ENCODE data around the gene DIPK1C.
"Not testable (repeated sequence)": the region's sequence is repeated elsewhere in the genome, so short reads cannot be mapped to it uniquely, and the experiment has no call there.

Gene DIPK1C

DNA sequence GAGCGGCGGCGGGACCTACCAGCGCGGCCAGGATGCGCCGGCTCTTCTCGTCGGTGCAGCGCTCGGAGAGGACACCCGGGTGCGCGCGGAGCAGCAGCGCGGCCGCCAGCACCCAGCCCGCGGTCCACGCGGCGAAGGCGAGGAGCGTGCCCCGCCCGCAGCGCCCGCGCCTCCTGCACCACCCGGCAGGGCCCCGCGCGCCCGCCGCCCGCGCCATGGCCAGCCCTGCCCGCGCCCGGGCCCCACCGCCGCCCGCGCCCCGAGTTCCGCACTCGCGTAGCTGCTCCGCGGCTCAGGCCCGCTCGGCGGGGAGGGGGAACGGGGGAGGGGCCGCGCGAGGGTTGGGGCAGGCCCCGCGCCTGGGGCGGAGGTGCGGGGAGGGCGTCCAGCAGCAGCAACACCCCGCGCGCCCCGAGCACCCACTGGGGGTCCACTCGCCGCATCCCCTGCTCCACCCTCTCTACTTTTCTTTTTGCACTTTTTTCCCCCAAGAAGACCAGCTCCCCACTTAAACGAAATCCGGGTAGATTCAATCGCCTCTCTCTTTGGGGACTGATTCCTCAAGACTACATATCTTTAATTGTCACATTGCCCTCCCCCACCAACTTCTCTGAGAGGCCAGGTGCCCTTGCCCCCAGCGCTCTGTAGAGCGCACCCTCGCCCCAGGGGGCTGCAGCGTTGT lies at the start of gene DIPK1C:
Gene DIPK1C (minus strand): TSS at position 266 of the 682 bp plus-strand sequence. CDS start 49 bp downstream, at position 217.
- DNase-seq, result peak; percentile 62

DNA sequence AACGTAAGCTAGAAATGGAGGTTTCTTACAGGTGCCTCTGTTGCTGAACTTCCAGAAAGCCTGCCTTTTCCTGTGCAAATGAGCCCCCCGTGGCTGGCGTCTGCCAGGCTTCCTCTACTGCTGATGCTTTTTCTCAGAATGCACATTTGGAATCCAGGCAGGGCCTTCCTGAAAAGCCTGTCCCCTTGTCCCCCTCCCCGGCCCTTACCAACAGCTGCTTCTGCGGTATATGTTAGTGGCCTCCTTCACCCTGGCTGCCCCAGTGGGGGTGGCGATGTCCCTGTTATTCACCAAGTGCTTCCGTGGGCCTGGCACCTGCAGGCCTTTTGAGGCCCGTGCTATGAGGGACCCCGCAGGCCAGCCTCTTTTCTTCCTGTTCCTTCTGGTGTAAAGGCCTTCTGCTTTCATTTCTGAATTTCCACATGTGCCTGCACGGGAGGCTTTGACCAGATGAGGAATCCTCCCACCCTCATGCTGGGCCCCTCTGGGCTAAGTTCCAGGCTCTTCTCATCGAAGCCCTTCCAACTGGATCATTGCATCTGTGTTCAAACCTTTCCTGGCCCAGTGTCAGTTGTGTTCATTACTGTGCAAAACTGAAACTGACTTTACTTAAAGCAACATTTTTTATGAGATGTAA lies 49.5 kb upstream of the DIPK1C start:
- peak; percentile 95 for DNase-seq

DNA sequence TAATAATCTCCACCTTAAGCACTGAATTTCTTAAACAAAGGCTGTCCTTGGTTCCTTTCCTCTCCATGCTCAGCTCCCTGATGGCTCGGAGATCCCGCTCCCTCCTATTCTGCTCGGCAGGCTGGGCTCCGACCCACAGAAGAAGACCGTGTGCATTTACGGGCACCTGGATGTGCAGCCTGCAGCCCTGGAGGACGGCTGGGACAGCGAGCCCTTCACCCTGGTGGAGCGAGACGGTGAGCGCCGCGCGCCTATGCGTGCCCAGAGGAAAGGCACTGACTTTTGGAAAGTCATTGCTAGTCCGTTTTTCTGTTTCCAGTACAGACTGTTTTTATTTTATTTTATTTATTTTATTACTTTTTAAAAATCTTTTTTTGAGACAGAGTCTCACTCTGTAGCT lies 48.7 kb upstream of the DIPK1C start:
- DNase-seq, result no peak

DNA sequence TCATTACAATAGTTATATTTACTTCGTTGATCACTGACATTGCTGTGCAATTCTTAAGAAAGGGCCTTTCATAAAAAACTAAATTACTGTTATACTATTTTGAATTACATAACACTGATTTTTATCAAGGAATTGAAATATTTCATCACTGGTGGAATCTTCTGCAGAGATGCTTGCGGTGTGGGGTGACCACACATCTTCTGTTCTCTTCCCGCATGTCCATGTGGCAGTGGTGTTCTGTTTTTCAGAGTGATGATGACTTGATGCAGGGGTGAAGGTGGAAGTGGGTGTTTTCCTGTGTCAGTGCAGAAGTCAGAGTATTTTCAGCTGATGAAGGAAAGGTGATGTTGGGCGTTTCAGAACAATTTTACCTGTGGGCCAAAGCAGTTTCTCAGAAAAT lies 46.0 kb upstream of the DIPK1C start:
- no peak for DNase-seq

DNA sequence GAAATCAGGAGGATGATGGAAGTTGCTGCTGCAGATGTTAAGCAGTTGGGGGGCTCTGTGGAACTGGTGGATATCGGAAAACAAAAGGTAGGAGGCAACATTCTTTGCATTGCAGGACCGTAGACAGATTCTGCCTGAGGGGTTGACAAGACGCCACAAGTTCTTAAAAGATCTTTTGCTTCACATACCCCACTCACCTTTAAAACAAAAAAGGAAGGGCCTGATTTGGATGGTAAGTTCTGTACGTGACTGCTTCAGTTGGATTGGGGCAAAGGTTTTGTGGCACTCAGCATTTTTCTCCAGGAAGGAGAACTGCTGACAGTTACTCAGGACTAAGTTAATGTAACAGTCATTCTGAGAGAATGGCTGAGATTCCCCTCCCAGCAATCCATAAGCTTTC lies 44.3 kb upstream of the DIPK1C start:
- DNase-seq, result no peak

DNA sequence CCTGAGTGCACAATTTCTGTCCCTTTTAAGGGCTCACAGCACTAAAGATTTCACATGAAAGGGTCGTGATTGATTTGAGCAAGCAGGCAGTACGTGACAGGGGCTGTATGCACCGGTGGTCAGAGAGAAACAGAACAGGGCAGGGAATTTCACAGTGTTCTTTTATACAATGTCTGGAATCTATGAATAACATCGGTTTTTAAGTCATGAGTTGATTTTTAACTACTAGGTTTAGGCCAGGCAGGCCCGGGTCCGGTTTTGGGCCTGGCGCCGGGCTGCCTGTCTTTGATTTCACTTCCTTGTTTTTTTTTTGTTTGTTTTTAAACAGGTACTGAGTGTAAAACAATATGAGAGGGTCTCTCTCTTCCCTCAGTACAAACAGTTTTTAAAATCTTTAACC lies 43.7 kb upstream of the DIPK1C start:
- DNase-seq, result not testable (repeated sequence)

DNA sequence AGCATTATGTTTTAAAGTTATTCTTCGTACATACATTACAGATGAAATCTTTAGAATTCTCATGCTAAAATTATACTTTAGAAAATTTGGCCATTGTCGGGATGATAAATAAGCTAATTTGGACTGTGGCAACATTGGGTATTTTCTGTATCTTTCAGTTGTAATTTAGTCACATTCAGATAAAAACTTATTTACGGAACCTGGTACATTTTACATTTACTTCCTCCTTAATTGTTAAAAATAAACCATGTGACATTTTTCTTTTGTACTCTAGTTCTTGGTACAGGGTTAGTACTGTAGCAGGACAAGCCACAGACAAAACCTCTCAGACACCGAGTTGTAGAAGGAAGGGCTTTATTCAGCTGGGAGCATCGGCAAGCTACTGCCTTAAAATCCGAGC lies 43.3 kb upstream of the DIPK1C start:
- no peak for DNase-seq

DNA sequence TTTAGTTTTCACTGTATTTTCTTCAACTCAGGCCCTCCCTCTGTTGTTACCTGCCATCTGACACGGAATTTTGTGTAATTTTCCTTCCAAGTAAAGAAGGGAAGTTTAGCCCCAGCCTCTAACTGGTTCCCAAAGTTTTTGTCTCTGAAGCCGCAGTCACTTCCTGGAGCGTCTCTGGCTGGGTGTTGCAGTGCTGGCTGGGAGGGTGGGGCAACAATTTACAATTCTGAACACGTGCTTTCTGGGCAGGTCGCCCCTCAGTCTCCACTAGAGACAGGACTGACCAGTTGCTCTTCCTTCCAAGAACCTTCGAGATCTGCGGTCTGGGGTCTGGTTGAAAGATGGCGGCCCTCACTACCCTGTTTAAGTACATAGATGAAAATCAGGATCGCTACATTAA lies 42.5 kb upstream of the DIPK1C start:
- peak; percentile 28 for DNase-seq

DNA sequence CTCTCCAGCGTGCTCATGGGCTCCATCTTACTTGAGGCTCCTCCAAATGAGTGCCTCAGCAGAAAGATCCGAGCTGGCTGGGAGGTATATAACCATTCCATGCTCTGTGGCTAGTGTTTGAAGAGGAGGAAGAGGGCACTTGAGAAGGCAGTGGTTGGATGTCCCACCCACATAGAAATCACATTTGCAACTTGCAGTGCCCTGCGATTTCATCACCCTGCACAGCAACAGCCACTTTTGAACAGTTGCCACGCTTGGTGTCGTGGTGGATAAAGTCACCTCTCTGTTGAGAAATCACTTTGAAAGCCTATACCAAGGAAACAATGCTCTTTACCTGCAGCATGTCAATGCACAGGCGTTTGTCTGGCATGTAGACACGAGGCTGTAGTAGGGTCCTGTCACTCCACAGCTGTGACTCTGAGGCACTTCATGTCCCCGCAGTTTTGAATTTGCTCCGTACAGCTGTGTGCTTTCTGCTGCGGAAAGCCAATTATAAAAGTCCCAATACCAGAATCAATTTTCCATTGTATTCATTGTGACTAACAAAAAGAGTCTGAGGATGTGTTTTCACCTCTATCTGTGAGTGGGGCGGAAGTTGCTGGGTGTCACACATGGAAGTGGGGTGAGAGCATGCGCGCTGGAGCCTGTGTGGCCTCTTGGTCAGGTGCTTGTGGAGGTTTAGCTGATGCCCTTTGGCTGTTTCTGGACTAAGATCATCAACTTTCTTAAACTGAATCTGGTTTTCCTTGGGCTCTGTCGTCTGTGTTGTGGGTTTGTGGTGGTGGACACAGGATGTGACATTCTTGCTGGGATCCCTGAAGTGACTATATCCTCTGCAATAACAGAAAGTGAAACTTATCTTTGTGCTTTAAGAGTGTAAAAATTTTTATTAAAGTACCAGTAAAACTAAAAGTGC lies 41.9 kb upstream of the DIPK1C start:
- DNase-seq, result peak; percentile 18

DNA sequence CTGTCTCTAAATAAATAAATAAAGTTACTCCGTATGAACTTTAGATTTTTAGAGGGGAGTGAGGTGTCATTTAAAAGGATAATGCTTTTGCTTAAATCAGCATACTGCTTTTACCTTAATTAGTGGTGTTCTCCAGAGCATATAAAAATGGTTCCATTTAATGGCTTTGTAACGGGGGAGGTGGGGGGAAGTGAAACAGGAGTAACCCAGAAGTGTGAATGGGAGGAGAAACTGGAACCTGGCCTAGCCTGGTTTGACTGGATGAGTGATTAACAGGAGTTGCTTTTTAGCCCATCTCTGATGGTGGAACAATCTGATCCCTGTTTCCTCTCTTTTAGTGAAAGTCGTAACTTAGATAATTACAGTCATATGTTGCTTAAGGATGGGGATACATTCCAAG lies 40.7 kb upstream of the DIPK1C start:
- DNase-seq, result peak; percentile 11

DNA sequence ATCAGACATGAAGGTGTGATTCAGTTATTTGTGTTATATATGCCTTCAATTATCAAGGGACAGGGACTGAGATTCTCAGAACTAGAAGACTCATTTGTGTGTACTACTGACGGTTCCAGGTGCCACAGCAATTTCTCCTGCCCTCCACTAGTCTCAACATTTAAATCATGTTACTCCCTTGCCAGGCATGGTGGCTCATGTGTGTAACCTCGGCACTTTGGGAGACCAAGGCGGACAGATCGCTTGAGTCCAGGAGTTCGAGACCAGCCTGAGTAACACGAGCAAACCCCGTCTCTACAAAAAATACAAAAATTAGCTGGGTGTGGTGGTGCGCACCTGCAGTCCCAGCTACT lies 40.2 kb upstream of the DIPK1C start:
- peak; percentile 12 for DNase-seq

DNA sequence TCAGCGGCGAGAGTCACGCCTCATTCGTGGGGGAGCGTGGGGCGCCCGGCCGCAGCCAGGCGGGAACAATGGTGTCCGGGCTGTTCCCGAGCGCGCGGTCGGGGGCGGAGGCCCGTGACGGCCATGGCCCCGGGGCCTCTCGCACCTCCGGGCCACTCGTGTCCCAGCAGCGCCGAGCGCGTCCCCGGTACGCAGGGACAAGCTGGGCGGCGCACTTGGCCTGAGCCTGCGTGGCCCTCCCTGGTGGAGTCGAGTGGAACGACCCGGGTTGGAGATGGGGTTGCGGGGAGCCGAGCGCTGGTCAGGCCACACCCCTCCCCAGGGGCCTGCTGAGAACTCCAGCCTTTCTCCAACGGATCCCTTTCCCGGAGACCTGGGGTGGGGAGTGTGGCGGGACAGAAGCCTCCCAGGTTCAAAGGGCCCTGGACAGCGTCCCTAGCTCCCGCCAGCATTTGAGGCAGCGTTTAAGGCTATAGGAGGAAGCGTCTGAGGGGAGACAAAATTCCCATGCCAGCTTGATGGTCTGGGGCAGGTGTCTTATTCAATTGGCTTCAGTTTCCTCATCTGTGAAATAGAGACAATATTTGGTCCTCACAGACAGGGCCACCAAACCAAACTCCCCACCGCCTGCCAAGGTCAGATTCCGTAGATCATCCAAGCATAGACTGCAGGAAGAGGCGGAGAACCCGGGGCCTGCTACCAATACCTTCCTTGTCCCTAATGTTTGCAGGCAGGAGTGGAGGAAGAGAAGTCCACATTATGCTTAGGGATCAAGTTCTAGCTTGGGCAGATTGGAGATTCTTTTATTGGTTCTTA lies 39.6 kb upstream of the DIPK1C start:
- peak; percentile 76 for DNase-seq

DNA sequence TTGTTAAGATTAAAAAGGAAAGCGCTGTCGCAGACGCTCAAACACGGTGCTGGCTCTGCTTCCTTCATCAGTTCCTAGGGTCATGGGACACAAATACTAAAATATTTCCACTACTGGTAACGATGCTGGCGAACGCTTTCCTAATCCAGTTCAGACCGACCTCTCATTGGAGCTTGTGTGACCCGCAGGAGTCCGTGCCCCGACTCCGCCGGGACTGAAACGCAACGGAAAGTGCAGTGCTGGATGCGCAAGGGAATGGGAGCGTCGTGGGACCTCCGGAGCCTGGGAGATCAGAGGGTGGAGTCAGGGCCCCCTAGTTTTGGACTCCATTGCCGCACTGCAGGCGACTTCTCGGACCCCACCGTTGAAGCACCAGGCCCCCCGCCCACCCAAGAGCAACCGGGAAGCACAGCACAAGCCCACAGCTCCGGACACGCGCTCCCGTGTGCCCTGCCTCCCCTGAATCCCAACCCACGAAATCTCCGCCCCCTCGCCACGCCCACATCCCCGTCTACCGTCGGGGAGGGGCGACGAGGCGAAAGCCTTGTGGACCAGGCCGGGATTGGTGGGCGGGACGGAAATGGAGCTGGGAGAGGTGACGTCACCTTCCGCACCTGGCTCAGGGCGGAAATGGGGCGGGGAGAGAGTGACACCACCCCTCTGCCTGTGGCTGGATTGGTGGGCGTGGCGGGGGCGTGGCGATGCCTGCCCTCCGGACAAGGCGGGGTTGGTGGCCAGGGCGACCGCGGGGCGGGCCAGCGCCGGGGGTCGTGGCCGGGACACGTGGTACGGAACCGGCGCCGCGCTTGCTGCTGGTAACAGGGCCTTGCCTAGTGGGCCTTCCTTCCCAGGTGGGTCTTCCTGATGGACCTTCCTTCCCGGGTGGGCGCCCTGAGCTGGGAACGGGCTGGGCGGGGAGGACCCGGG lies 38.7 kb upstream of the DIPK1C start, which contains the start of gene CNDP2:
Gene CNDP2 (plus strand): TSS at position 783 of the 927 bp plus-strand sequence. CDS start 3,611 bp downstream, outside the sequence.
- DNase-seq, result peak; percentile 100

DNA sequence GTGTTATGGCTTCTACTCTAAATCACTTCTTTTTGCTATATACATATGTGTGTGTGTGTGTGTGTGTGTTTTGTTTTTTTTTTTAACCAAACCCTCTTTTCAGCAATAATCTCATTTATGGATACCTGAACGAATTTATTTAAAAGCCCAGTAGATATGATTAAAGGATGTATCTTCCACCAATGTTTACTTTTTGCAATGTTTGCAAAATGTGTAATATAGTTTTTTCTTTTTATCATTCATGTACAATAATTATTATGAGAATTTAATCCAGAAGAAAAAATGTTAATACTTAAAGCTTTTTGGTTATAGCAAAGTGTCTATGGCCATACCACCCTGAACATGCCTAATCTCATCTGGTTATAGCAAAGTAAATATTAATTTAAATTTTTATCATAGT lies 37.4 kb upstream of the DIPK1C start:
- DNase-seq, result no peak

DNA sequence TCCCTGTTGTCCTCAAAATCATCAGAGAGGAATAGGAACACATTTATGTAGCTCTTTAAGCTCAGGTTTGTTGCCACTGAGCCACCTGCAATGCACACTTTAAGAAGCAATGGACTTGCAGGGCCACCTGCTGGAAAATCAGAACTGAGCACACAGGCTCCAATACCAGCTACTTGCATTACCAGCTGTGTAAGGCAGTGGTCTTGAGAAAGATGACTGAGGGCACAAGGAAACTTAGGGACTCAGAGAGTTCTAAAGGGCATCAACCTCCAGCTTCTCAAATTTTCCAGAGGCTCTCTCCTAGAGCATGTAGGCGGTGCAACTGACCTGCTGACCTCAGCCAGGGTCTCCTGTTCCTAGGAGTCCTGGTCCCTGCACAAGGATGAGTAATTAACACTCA lies 36.6 kb upstream of the DIPK1C start:
- peak; percentile 66 for DNase-seq

DNA sequence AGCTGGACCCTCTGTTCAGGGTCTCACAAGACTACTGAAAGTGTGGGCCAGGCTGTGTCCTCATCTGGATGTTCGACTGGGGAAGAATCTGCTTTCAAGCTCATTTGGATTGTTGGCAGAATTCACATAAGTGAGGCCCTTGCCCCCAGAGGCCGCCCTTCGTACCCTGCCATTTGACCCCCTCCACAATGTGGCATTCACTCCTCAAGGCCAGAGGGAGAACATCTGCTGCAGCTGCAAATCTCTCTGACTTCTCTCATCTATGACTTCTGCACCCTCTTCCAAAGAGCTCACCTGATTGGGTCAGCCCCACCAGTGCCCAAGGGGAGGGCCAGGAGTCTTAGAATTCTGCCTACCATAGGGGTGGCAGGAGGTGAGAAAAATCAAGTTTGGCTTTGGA lies 35.2 kb upstream of the DIPK1C start:
- DNase-seq, result no peak

DNA sequence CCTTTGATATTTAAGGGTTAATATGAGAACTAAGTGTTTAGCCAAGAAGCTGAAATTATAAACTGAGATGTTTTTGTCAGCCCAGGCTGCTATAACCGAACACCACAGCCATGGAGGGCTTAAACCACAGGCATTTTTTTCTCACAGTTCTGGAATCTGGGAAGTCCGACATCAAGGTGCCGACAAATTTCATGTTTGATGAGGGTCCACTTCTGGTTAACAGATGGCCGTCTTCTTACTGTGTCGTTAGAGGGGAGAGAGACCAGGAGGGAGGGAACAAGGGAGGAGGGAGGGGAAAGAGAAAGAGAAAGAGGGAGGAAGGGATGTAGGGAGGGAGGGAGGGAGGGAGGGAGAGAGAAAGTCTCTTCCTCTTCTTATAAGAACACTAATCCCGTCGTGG lies 32.6 kb upstream of the DIPK1C start:
- DNase-seq, result no peak

DNA sequence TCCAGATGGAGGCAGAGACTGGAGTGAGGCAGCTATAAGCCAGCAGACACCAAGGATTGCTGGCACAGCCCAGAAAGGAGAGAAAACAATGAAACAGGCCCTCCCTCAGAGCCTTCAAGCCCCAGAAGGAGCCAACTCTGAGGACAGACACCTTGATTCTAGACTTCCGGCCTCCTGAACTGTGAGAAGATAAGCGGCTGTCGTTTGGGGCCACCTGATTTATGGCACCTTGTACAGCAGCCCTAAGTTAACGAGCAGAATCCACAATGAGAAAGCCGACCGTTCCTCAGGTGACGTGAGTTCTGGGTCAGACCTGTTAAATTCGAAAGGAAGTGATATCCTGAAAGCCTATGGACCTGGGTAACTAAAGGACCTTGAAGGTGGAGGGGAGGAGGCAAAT lies 31.8 kb upstream of the DIPK1C start:
- DNase-seq, result no peak

DNA sequence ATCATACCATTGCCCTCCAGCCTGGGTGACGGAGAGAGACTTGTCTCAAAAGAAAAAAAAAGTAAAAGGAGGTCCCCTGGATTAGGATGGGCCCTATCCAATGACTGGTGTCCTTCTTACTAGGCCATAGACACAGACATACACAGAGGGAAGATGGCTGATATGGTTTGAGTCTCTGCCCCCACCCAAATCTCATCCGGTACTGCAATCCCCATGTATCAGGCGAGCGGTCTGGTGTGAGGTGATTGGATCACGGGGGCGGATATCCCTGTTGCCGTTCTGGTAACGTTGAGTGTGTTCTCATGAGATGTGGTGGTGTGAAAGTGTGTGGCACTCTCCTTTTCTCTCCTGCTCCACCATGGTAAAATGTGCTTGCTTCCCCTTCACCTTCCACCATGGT lies 31.2 kb upstream of the DIPK1C start:
- DNase-seq, result no peak

DNA sequence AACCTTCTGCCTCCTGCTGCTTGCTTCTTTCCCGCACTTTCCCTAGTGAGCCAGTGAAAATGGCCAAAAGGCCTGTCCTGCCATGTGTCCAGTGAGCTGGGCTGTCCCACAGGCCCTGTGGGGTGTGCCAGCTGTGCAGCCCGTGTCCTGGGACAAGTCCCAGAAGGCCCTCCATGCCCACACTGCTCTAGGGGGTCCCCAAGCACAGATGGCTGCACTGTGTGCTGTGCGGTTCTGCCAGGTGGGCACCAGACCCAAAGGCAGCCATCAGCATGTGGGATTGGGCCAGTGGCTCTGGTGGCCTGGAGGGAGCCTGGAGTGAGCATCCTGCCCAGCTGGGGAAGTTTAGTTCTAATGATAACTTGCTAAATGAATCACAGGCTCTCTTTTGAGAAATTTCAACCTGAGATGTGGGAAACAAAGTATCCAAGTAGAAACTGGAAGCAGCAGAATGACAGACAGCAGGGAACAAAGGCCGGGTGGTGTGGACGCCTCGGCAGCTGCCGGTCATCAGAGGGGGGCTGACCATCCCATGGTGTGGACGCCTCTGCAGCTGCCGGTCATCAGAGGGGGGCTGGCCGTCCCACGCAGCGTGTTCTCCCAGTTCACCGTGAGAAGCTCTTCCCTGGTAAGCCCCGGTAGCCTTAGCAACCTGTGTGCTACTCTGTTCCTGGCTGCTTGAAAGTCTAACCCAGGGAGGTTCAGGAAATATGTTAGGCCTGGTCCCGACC lies 29.2 kb upstream of the DIPK1C start:
- no peak for DNase-seq

DNA sequence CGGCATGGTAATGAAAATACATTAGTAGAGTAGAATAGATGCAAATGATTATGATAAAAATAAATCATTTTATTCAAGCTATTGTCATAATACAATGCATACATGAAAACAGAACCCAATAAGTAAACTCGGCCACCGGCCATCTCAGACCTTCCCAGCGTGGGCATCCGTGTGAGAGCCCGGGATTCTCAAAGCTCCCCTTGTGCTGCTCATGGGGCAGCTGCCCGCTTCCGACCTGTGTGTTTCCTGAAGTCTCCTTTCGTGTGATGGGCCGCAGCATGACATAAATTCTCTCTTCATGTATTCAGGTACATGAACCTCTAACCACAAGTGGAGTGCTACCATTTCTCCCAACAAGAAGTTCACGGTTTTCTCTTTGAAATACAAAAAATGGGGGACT lies 25.6 kb upstream of the DIPK1C start:
- no peak for DNase-seq
